ENCODE results near the gene KRAS.
A peak's percentile ranks its signal among the peaks of the same experiment; 100 is the strongest.

KRAS gene

DNA sequence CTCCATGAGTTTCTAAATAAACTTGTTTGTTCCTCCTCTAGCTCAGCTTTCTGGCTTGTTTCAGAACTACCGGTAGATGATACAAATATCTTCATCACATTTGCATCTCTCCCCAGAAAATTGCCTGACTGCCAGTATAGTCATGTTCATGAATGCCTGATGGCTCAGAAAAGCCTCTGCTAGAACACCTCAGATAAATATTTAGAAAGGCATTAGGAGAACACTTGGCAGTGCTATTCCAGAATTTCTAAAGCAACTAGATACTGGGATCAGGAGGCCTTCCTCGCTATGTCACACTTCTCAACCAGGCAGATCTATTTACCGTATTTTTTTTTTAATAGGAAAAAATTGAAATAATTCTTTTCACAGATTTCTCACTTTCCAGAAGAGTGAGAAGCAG, 32.3 kb upstream of the KRAS start:
- Histone ChIP-seq H2BK120ac (ENCODE audit: low read depth, low read length) (no peak overlapping the region), H3K4ac (ENCODE audit: low read length) (no peak overlapping the region), H2BK5ac (ENCODE audit: low read length) (no peak overlapping the region), H4K91ac (ENCODE audit: low read depth, low read length, poor library complexity) (no peak overlapping the region), H3K23ac (ENCODE audit: low read depth, low read length, poor library complexity) (no peak overlapping the region), H3K4me3 (ENCODE audit: low read length in 2 of 2) (no peak overlapping the region), H3K36me3 (replicated peaks in 1 of 2; ENCODE audit: control insufficient read depth in 2 of 2, insufficient read depth in 2 of 2, low read length in 2 of 2) (no peaks in the 10 kb centered on the region), H3K14ac (ENCODE audit: low read length) (no peak overlapping the region), H2AFZ (ENCODE audit: low read length) (no peak overlapping the region), H2BK12ac (ENCODE audit: low read length) (no peak overlapping the region), H2AK5ac (ENCODE audit: low read depth, low read length) (no peak overlapping the region), H3K9ac (ENCODE audit: low read depth, low read length, poor library complexity) (no peak overlapping the region), H2BK15ac (ENCODE audit: low read length) (no peak overlapping the region), H3K79me1 (ENCODE audit: low read depth, low read length) (no peaks in the 10 kb centered on the region), H3K4me1 (ENCODE audit: control insufficient read depth in 2 of 2, insufficient read depth in 1 of 2, low read depth in 1 of 2, low read length in 2 of 2) (no peaks in the 10 kb centered on the region), H4K8ac (ENCODE audit: low read depth, low read length) (no peak overlapping the region), H3K9me3 (replicated peaks in 1 of 2; ENCODE audit: control insufficient read depth in 2 of 2, insufficient read depth in 1 of 2, low read depth in 1 of 2, low read length in 2 of 2) (peaks cover 0 to 3% of the 10 kb centered on the region in 2 donors), H3K27me3 (ENCODE audit: control insufficient read depth in 3 of 3, insufficient read depth in 3 of 3, low read depth in 1 of 3, low read length in 3 of 3) (peaks cover 0 to 25% (median 0%) of the 10 kb centered on the region in 3 experiments), H3K18ac (ENCODE audit: low read length) (no peak overlapping the region), H3K27ac (replicated peaks; ENCODE audit: low read length) (no peak overlapping the region), H3K4me2 (ENCODE audit: insufficient read depth, low read length, poor library complexity, severe bottlenecking) (no peak overlapping the region)
- WGBS, 2 donors (ENCODE audit: extremely low coverage in 2 of 2, insufficient read length in 2 of 2, insufficient replicate concordance in 1 of 2): no CpG with 5 or more reads among the region's 3 CpGs
- no peak for DNase-seq (ENCODE audit: low spot score)

GRCh38 chr12:25280082-25280481, 29.4 kb upstream of the KRAS start:
- H2BK120ac ChIP-seq (ENCODE audit: low read depth, low read length): no peak overlapping the region
- no peak overlapping the region for H3K9ac ChIP-seq (ENCODE audit: low read depth, low read length, poor library complexity)
- no peak overlapping the region for H3K4me3 ChIP-seq (ENCODE audit: low read length in 2 of 2)
- H3K18ac ChIP-seq (ENCODE audit: low read length): no peak overlapping the region
- no peak overlapping the region for H3K4ac ChIP-seq (ENCODE audit: low read length)
- H3K79me1 ChIP-seq (ENCODE audit: low read depth, low read length): no peaks in the 10 kb centered on the region
- no peak for DNase-seq (ENCODE audit: low spot score)
- no peak overlapping the region for H4K8ac ChIP-seq (ENCODE audit: low read depth, low read length)
- no peaks in the 10 kb centered on the region for H3K36me3 ChIP-seq (replicated peaks in 1 of 2; ENCODE audit: control insufficient read depth in 2 of 2, insufficient read depth in 2 of 2, low read length in 2 of 2)
- H4K91ac ChIP-seq (ENCODE audit: low read depth, low read length, poor library complexity): no peak overlapping the region
- no peak overlapping the region for H2BK5ac ChIP-seq (ENCODE audit: low read length)
- no peak overlapping the region for H3K23ac ChIP-seq (ENCODE audit: low read depth, low read length, poor library complexity)
- H3K9me3 ChIP-seq (replicated peaks in 1 of 2; ENCODE audit: control insufficient read depth in 2 of 2, insufficient read depth in 1 of 2, low read depth in 1 of 2, low read length in 2 of 2): peaks cover 0 to 3% of the 10 kb centered on the region in 2 donors
- no peak overlapping the region for H3K27ac ChIP-seq (replicated peaks; ENCODE audit: low read length)
- H2BK15ac ChIP-seq (ENCODE audit: low read length): no peak overlapping the region
- H3K4me1 ChIP-seq (ENCODE audit: control insufficient read depth in 2 of 2, insufficient read depth in 1 of 2, low read depth in 1 of 2, low read length in 2 of 2): no peaks in the 10 kb centered on the region
- no peak overlapping the region for H3K4me2 ChIP-seq (ENCODE audit: insufficient read depth, low read length, poor library complexity, severe bottlenecking)
- H3K27me3 ChIP-seq (ENCODE audit: control insufficient read depth in 3 of 3, insufficient read depth in 3 of 3, low read depth in 1 of 3, low read length in 3 of 3): peaks cover 0 to 34% (median 0%) of the 10 kb centered on the region in 3 experiments
- H2BK12ac ChIP-seq (ENCODE audit: low read length): no peak overlapping the region
- no peak overlapping the region for H2AFZ ChIP-seq (ENCODE audit: low read length)
- H2AK5ac ChIP-seq (ENCODE audit: low read depth, low read length): no peak overlapping the region
- no peak overlapping the region for H3K14ac ChIP-seq (ENCODE audit: low read length)

- Histone ChIP-seq H3K4me3 (ENCODE audit: low read length in 2 of 2) (no peak overlapping the region), H2BK12ac (ENCODE audit: low read length) (no peak overlapping the region), H3K79me1 (ENCODE audit: low read depth, low read length) (no peaks in the 10 kb centered on the region), H2BK5ac (ENCODE audit: low read length) (no peak overlapping the region), H3K4ac (ENCODE audit: low read length) (no peak overlapping the region), H3K4me1 (ENCODE audit: control insufficient read depth in 2 of 2, insufficient read depth in 1 of 2, low read depth in 1 of 2, low read length in 2 of 2) (no peaks in the 10 kb centered on the region), H2BK15ac (ENCODE audit: low read length) (no peak overlapping the region), H3K9me3 (replicated peaks in 1 of 2; ENCODE audit: control insufficient read depth in 2 of 2, insufficient read depth in 1 of 2, low read depth in 1 of 2, low read length in 2 of 2) (peaks cover 0 to 3% of the 10 kb centered on the region in 2 donors), H2BK120ac (ENCODE audit: low read depth, low read length) (no peak overlapping the region), H2AFZ (ENCODE audit: low read length) (no peak overlapping the region), H3K4me2 (ENCODE audit: insufficient read depth, low read length, poor library complexity, severe bottlenecking) (no peak overlapping the region), H3K14ac (ENCODE audit: low read length) (no peak overlapping the region), H4K8ac (ENCODE audit: low read depth, low read length) (no peak overlapping the region), H3K23ac (ENCODE audit: low read depth, low read length, poor library complexity) (no peak overlapping the region), H2AK5ac (ENCODE audit: low read depth, low read length) (no peak overlapping the region), H3K9ac (ENCODE audit: low read depth, low read length, poor library complexity) (no peak overlapping the region), H3K27me3 (ENCODE audit: control insufficient read depth in 3 of 3, insufficient read depth in 3 of 3, low read depth in 1 of 3, low read length in 3 of 3) (peaks cover 0 to 34% (median 0%) of the 10 kb centered on the region in 3 experiments), H3K27ac (replicated peaks; ENCODE audit: low read length) (no peak overlapping the region), H3K18ac (ENCODE audit: low read length) (no peak overlapping the region), H4K91ac (ENCODE audit: low read depth, low read length, poor library complexity) (no peak overlapping the region), H3K36me3 (replicated peaks in 1 of 2; ENCODE audit: control insufficient read depth in 2 of 2, insufficient read depth in 2 of 2, low read length in 2 of 2) (no peaks in the 10 kb centered on the region)
- no CpG with 5 or more reads among the region's 6 CpGs for WGBS, 2 donors (ENCODE audit: extremely low coverage in 2 of 2, insufficient read length in 2 of 2, insufficient replicate concordance in 1 of 2)
- no peak for DNase-seq (ENCODE audit: low spot score)
These were observed 27.5 kb upstream of the KRAS start for GRCh38 chr12:25278269-25278668.

GRCh38 chr12:25276199-25276937, 25.6 kb upstream of the KRAS start:
- Histone ChIP-seq H3K4ac (ENCODE audit: low read length) (no peak overlapping the region), H3K4me2 (ENCODE audit: insufficient read depth, low read length, poor library complexity, severe bottlenecking) (no peak overlapping the region), H3K79me1 (ENCODE audit: low read depth, low read length) (no peaks in the 10 kb centered on the region), H2BK120ac (ENCODE audit: low read depth, low read length) (no peak overlapping the region), H4K8ac (ENCODE audit: low read depth, low read length) (no peak overlapping the region), H2BK15ac (ENCODE audit: low read length) (no peak overlapping the region), H2BK5ac (ENCODE audit: low read length) (no peak overlapping the region), H4K91ac (ENCODE audit: low read depth, low read length, poor library complexity) (peak overlapping the region; percentile 85), H3K23ac (ENCODE audit: low read depth, low read length, poor library complexity) (no peak overlapping the region), H3K14ac (ENCODE audit: low read length) (no peak overlapping the region), H2AFZ (ENCODE audit: low read length) (no peak overlapping the region), H2AK5ac (ENCODE audit: low read depth, low read length) (no peak overlapping the region), H3K36me3 (replicated peaks in 1 of 2; ENCODE audit: control insufficient read depth in 2 of 2, insufficient read depth in 2 of 2, low read length in 2 of 2) (no peaks in the 10 kb centered on the region), H3K9ac (ENCODE audit: low read depth, low read length, poor library complexity) (no peak overlapping the region), H2BK12ac (ENCODE audit: low read length) (no peak overlapping the region), H3K4me3 (ENCODE audit: low read length in 2 of 2) (no peak overlapping the region), H3K27ac (replicated peaks; ENCODE audit: low read length) (no peak overlapping the region), H3K9me3 (replicated peaks in 1 of 2; ENCODE audit: control insufficient read depth in 2 of 2, insufficient read depth in 1 of 2, low read depth in 1 of 2, low read length in 2 of 2) (peaks cover 0 to 3% of the 10 kb centered on the region in 2 donors), H3K4me1 (ENCODE audit: control insufficient read depth in 2 of 2, insufficient read depth in 1 of 2, low read depth in 1 of 2, low read length in 2 of 2) (no peaks in the 10 kb centered on the region), H3K18ac (ENCODE audit: low read length) (peak overlapping the region; percentile 57), H3K27me3 (ENCODE audit: control insufficient read depth in 3 of 3, insufficient read depth in 3 of 3, low read depth in 1 of 3, low read length in 3 of 3) (peaks cover 0 to 26% (median 0%) of the 10 kb centered on the region in 3 experiments)
- DNase-seq (ENCODE audit: low spot score): no peak
- WGBS, 2 donors (ENCODE audit: extremely low coverage in 2 of 2, insufficient read length in 2 of 2, insufficient replicate concordance in 1 of 2): no CpG with 5 or more reads among the region's 4 CpGs

All from neuronal stem cell (in vitro differentiated cells).